ENCODE results near the gene PLCH1.

DNA sequence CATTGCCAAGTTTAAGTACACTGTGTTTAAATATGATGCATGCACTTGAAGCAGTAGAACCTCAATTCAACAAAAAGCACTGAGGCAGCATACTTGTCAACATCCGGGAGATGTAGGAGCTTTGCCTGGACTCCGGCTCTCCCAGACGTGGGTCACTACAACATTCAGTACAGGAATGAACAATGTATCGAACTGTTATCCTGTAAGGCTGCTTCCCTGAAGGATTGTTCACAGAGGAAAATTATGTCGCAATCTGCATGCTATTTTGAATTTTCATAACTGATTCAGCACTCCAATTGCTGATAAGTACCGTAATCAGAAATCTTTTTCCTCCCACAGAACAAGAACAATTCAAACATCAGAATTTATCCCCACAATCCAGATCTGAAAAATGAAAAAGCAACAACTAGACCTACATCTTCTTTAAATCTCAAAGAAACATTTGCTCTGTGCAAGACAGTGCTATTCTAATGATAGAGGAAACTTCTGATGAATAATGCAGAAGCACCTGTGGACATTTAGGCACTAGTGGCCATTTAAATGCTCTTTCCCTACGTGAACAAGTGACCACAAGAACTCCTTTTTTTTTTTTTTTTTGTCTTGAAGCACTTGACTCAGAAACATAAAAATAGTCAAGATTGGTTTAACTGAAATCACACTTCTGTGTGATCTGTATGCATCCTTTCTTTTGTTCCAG is 113.4 kb downstream of the PLCH1 start:
- TF ChIP-seq, protein P1, sequence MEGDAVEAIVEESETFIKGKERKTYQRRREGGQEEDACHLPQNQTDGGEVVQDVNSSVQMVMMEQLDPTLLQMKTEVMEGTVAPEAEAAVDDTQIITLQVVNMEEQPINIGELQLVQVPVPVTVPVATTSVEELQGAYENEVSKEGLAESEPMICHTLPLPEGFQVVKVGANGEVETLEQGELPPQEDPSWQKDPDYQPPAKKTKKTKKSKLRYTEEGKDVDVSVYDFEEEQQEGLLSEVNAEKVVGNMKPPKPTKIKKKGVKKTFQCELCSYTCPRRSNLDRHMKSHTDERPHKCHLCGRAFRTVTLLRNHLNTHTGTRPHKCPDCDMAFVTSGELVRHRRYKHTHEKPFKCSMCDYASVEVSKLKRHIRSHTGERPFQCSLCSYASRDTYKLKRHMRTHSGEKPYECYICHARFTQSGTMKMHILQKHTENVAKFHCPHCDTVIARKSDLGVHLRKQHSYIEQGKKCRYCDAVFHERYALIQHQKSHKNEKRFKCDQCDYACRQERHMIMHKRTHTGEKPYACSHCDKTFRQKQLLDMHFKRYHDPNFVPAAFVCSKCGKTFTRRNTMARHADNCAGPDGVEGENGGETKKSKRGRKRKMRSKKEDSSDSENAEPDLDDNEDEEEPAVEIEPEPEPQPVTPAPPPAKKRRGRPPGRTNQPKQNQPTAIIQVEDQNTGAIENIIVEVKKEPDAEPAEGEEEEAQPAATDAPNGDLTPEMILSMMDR (IDR thresholded peaks at IDR 0.05) = no peak
- no peak for TF ChIP-seq ZFX (IDR thresholded peaks at IDR 0.05; ENCODE audit: borderline replicate concordance)

Data from 22Rv1 (cell line).